ENCODE measurements around the gene OR5K2.

Gene OR5K2

DNA sequence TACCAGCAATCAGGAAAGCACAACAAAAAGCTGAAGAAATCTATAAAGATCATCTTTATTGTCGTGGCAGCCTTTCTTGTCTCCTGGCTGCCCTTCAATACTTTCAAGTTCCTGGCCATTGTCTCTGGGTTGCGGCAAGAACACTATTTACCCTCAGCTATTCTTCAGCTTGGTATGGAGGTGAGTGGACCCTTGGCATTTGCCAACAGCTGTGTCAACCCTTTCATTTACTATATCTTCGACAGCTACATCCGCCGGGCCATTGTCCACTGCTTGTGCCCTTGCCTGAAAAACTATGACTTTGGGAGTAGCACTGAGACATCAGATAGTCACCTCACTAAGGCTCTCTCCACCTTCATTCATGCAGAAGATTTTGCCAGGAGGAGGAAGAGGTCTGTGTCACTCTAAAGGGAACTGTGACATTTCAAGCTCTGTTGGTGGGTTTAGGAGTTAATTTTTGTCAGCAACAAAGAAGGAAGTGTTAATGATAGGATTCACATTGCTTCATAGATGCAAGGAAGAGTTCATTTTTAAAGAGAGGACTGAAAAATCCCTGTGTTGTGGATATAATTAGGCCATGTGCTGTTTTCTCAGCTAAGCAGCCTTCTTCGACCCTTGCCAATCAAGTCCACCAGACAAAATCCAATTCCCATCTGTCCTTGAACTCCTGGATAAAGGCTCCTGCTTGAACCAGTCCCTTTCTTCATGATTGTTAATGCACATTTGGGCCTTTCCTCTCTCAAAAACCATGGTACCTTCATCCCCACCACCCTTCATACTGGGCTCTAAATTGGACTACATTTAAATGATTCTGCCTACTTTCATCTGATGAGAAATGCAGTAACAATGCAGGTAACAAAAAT, 35.5 kb downstream of the OR5K2 start:
- Mint-ChIP-seq H3K36me3 (ENCODE audit: low read depth) (peaks cover 9% of the 10 kb centered on the region), H3K4me1 (ENCODE audit: low read depth) (peaks cover 44% of the 10 kb centered on the region), H3K4me3 (peak overlapping the region; percentile 74), H3K27ac (peak overlapping the region; percentile 36), H3K9me3 (no peaks in the 10 kb centered on the region), H3K27me3 (peaks cover 11% of the 10 kb centered on the region)

GRCh38 chr3:98534168-98534567, 36.7 kb downstream of the OR5K2 start:
- peaks cover 7% of the 10 kb centered on the region for H3K27me3 Mint-ChIP-seq
- H3K36me3 Mint-ChIP-seq (ENCODE audit: low read depth), result peaks cover 9% of the 10 kb centered on the region
- H3K4me1 Mint-ChIP-seq (ENCODE audit: low read depth), result peaks cover 57% of the 10 kb centered on the region
- no peaks in the 10 kb centered on the region for H3K9me3 Mint-ChIP-seq
- H3K27ac Mint-ChIP-seq, result no peak overlapping the region
- peak overlapping the region; percentile 74 for H3K4me3 Mint-ChIP-seq

DNA sequence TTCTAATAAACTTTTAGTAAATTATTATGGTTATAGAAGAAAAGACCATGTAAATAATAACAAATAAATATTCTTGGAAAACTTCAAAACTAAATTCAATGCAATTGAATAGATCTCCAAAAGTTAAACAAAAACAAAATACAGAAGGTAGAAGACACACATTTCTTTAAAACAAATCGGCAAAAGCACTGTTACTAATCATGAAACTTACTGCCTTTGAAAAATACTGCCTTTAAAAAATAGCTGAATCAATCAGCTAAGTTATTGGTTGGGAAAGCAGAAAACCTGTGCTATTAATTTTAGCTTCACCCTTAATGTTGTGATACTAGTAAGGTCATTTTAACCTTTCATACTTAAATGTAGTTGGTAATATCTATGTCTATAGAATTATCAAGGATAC, 37.3 kb downstream of the OR5K2 start:
- peaks cover 58% of the 10 kb centered on the region for H3K4me1 Mint-ChIP-seq (ENCODE audit: low read depth)
- H3K36me3 Mint-ChIP-seq (ENCODE audit: low read depth), result peaks cover 9% of the 10 kb centered on the region
- H3K27ac Mint-ChIP-seq, result no peak overlapping the region
- peaks cover 7% of the 10 kb centered on the region for H3K27me3 Mint-ChIP-seq
- no peaks in the 10 kb centered on the region for H3K9me3 Mint-ChIP-seq
- no peak overlapping the region for H3K4me3 Mint-ChIP-seq

DNA sequence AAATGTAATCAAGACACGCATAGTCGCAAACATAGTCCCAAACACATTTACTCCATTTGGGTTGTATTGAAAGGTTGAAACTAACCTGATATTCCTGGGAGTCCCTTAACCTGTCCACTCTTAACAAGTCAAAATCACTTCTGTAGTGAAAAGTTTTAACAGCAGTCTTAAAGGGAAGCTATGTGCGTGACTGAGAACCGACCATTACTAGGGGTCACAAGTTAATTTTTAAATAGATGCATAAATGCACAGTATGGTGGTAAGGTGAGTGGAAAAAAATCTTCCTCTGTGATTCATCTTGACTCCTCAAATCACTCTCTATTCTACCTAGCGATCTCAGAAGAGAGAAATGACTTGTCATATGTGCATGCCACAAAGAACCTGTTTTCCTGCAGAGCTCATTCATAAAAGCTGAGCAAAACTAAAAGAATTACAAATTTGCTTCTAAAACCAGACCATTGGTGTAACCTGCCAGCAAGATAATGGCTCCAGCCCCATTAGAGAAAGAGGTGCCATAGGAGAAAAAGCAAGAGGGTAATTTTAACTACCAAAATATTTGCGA, 39.1 kb downstream of the OR5K2 start:
- Mint-ChIP-seq H3K4me1 (ENCODE audit: low read depth) (peaks cover 63% of the 10 kb centered on the region), H3K4me3 (peak overlapping the region; percentile 70), H3K27ac (peak overlapping the region; percentile 86), H3K36me3 (ENCODE audit: low read depth) (peaks cover 10% of the 10 kb centered on the region), H3K9me3 (no peaks in the 10 kb centered on the region), H3K27me3 (peaks cover 7% of the 10 kb centered on the region)

DNA sequence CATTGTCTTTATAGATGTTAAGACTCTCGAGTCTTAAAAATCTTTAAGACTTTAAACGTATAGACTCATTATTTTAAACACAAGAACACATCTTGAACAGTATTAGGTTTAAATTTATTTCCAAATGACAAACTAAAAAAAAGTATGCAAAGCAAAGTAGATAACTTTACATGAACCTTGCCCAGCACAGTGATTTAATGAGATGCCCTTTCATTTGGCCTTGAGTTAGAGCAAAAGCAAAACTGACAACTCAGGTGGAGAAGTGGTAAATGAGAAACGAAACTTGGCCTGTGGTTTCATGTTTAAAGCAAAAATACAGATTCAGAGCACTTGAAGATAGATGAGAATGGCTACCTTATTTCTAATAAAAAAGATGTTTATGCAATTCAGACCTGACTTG, 42.9 kb downstream of the OR5K2 start:
- H3K9me3 Mint-ChIP-seq, result no peaks in the 10 kb centered on the region
- H3K4me3 Mint-ChIP-seq, result peak overlapping the region; percentile 14
- peaks cover 79% of the 10 kb centered on the region for H3K4me1 Mint-ChIP-seq (ENCODE audit: low read depth)
- H3K36me3 Mint-ChIP-seq (ENCODE audit: low read depth), result peaks cover 3% of the 10 kb centered on the region
- peak overlapping the region; percentile 37 for H3K27ac Mint-ChIP-seq
- H3K27me3 Mint-ChIP-seq, result no peaks in the 10 kb centered on the region

GRCh38 chr3:98541695-98542094, 44.2 kb downstream of the OR5K2 start:
- H3K4me1 Mint-ChIP-seq (ENCODE audit: low read depth), result peaks cover 78% of the 10 kb centered on the region
- H3K27me3 Mint-ChIP-seq, result no peaks in the 10 kb centered on the region
- peak overlapping the region; percentile 64 for H3K27ac Mint-ChIP-seq
- H3K36me3 Mint-ChIP-seq (ENCODE audit: low read depth), result peaks cover 3% of the 10 kb centered on the region
- no peaks in the 10 kb centered on the region for H3K9me3 Mint-ChIP-seq
- no peak overlapping the region for H3K4me3 Mint-ChIP-seq

DNA sequence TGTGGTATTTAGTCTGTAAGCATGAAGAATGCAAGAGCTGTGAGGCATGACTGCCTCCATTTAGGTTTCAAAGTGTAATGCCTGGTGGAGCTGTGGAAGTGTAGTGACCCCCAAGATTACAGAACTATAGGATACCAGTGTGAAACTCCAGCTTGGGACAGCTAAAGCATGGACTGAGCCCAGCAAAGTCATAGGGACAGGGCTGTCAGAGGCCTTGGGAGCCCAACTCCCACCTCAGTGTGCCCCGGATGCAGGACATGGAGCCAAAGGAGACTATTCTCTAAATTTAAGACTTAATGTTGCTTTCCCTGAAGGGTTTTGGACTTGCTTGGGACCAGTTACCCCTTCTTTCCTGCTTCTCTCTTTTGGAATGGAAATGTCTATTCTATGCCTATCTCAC, 45.1 kb downstream of the OR5K2 start:
- Mint-ChIP-seq H3K27ac (no peak overlapping the region), H3K9me3 (no peaks in the 10 kb centered on the region), H3K4me3 (no peak overlapping the region), H3K27me3 (no peaks in the 10 kb centered on the region), H3K36me3 (ENCODE audit: low read depth) (peaks cover 3% of the 10 kb centered on the region), H3K4me1 (ENCODE audit: low read depth) (peaks cover 70% of the 10 kb centered on the region)

DNA sequence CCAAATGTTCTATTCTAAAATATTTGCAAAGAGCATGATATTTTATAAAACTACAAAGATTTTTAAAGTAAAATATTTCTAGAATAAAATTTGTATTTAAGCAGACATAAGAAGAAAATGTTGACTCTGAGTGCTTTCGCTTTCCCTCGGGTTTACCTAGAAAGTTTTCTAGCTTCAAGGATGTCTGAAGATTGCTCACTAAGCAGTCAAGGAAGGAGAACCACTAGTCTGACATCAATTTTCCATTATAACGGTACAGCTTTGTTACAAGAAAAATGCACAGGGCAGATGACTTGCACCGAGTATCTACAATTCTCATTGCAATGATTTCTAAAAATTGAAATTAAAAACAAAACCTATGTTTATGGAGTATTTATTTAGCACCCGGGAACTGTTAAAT, 48.5 kb downstream of the OR5K2 start:
- no peaks in the 10 kb centered on the region for H3K27me3 Mint-ChIP-seq
- peaks cover 63% of the 10 kb centered on the region for H3K4me1 Mint-ChIP-seq (ENCODE audit: low read depth)
- H3K4me3 Mint-ChIP-seq, result peak overlapping the region; percentile 53
- H3K9me3 Mint-ChIP-seq, result no peaks in the 10 kb centered on the region
- H3K36me3 Mint-ChIP-seq (ENCODE audit: low read depth), result peaks cover 3% of the 10 kb centered on the region
- peak overlapping the region; percentile 89 for H3K27ac Mint-ChIP-seq
